GM12865 (cell line): ENCODE measurements around the gene STIM2.

ENCODE experiments used
- DNase-seq: peaks from one replicate; pipeline ENCODE4 v3.0.0; 2010; ENCODE audit warnings: low read depth
- H3K4me3 ChIP-seq: 2 replicates; pipeline ENCODE4 v1.5.1; 2011; ENCODE audit warnings: mild to moderate bottlenecking, low read depth, low read length, control low read depth
- TF ChIP-seq, protein P1 (sequence below): IDR thresholded peaks from 2 replicates; pipeline ENCODE4 v1.5.1; 2011; ENCODE audit warnings: low read length, control low read depth, low read depth, inconsistent platforms; ENCODE audit not compliant: insufficient read depth; ENCODE audit errors: missing control alignments

STIM2 gene

GRCh38 chr4:26877961-26878360 lies 17.3 kb downstream of the STIM2 start:
- TF ChIP-seq, protein P1, sequence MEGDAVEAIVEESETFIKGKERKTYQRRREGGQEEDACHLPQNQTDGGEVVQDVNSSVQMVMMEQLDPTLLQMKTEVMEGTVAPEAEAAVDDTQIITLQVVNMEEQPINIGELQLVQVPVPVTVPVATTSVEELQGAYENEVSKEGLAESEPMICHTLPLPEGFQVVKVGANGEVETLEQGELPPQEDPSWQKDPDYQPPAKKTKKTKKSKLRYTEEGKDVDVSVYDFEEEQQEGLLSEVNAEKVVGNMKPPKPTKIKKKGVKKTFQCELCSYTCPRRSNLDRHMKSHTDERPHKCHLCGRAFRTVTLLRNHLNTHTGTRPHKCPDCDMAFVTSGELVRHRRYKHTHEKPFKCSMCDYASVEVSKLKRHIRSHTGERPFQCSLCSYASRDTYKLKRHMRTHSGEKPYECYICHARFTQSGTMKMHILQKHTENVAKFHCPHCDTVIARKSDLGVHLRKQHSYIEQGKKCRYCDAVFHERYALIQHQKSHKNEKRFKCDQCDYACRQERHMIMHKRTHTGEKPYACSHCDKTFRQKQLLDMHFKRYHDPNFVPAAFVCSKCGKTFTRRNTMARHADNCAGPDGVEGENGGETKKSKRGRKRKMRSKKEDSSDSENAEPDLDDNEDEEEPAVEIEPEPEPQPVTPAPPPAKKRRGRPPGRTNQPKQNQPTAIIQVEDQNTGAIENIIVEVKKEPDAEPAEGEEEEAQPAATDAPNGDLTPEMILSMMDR, result no peak
- no peak for DNase-seq
- H3K4me3 ChIP-seq, result no peak overlapping the region

DNA sequence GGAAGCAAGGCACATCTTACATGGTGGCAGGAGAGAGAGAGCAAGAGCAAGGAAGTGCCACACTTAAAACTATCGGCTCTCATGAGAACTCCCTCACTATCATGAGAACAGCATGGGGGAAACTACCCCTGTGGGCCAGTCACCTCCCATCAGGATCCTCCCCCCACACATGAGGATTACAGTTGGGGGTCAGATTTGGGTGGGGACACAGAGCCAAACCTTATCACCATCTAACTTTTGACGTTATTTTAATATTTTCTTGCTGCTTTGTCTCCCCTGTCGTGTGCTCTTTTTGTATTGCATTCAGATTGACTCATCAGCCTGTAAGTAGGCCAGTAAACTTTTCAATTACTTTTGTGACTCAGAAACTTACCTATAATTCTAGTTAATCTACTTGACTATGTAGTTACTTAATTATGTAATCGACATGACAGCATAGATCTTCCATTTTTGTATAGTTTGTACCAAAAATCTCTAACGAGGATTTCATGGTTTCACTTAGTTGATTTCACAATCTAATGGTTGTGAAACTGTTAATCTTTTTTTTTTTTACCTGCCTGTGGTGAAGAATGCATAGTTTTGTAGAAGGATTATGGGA lies 18.3 kb downstream of the STIM2 start:
- no peak overlapping the region for H3K4me3 ChIP-seq
- DNase-seq, result no peak
- TF ChIP-seq, protein P1, result no peak

- H3K4me3 ChIP-seq, result no peak overlapping the region
- DNase-seq, result no peak
- TF ChIP-seq, protein P1, result no peak
These were observed 19.2 kb downstream of the STIM2 start for GRCh38 chr4:26879805-26880204.

- no peak for DNase-seq
- TF ChIP-seq, protein P1, result no peak
- peak overlapping the region; percentile 26 for H3K4me3 ChIP-seq
These were observed 23.4 kb downstream of the STIM2 start for GRCh38 chr4:26884026-26884425.

DNA sequence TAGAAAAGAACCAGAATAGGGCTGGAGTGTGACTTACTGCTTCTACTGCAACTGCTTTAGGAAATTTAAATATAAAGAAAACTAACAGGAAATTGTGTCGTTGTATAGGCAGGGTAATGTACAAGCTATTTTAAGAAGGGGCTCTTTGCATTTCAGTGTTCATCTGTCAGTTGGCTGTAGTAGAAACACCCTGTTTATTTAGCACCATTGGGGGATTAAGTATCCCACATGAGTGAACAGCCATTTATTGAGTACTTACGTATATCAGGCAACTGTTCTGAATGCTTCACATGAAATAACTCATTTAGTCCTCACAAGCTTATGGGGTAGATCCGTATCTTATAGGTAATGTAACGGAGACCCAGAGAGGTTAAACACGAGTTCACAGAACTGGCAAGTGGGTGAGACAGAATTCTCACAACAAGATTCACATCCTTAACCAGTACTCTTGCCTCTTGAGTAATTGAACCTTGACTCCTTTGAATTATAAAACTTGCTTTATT lies 23.9 kb downstream of the STIM2 start:
- peak; percentile 75 for DNase-seq
- H3K4me3 ChIP-seq, result peak overlapping the region; percentile 26
- TF ChIP-seq, protein P1, result no peak

DNA sequence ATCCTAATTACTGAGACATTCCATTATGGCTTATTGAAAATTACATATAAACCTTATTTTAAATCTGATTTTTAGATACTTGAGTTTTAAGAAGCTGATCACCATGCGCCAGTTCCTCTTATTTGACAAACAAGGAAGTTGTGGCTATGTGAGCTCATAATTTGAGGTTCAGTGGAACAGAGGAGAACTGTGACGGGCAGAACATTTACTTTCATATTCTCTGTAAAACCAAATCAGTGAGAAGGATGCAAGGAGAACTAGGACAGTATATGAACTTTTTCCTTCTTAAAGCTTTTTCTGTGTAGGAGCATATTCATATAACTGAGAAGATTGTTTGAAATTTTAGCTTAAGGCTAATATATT lies 25.3 kb downstream of the STIM2 start:
- peak overlapping the region; percentile 22 for H3K4me3 ChIP-seq
- TF ChIP-seq, protein P1, result no peak

DNA sequence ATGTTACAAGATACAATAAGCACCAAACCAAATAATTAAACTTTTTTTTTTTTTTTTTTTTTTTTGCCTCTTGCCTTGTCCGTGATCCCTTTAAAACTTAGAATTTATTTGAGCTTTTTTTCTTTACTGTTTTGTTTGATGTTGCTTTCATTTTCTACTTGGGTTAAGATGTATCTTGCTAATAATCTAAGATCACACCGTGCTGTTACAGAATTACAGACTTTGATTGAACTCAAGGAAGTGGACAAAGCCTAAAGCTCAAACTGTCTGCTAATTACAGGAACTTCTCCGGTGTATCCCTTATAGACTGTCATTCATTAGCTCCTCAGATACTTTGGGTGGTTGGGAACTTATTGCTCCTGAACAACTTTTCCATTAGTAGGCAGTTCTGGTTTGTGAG lies 26.5 kb downstream of the STIM2 start:
- H3K4me3 ChIP-seq, result no peak overlapping the region
- DNase-seq, result no peak
- TF ChIP-seq, protein P1, result no peak

More for the DNA sequence above, 25.3 kb downstream of the STIM2 start:
- peak; percentile 91 for DNase-seq
